HepG2 (cell line): ENCODE data around the gene OR51T1. TPM values are rescaled to one million over a fixed set of nuclear protein-coding genes. Genes with fewer than 3 reads are reported as not detected.
A peak's percentile ranks its signal among the peaks of the same experiment; 100 is the strongest.

Experiments used
- ATAC-seq: fragments of 200-7000 bp; cut with Tn5 transposase; 3 replicates; pipeline ENCODE4 v1.9.1; 2020; ENCODE audit warnings: mild to moderate bottlenecking, moderate library complexity
- BruUV-seq: library from RNA; stranded (reverse); fragments of 400-500 nt; replicated peaks from 2 replicates; lab custom pipeline; 2021; lab: Mats Ljungman, UMichigan
- CTCF ChIA-PET: fragments of 300-600 bp; formaldehyde crosslinking; extraction: SDS; loops from one replicate; lab custom pipeline; 2021; ENCODE audit warnings: low total read pairs, inconsistent platforms, low intra/inter-chr PET ratio; lab: Yijun Ruan, JAX
- POLR2A ChIA-PET: fragments of 350-600 bp; sonication (Branson Sonifier 250); formaldehyde crosslinking; loops from one replicate; lab custom pipeline; 2020; ENCODE audit warnings: antibody characterized with exemption, inconsistent platforms; lab: Yijun Ruan, JAX
- DNase-seq: peaks from one replicate; pipeline ENCODE4 v3.0.0-alpha.2; 2015; ENCODE audit warnings: low spot score
- FAIRE-seq: peaks from 3 replicates; lab custom pipeline; 2011; peaks lifted over from hg19 to GRCh38; lab: Jason Lieb, UNC
- H2AFZ ChIP-seq: one replicate; pipeline ENCODE4 v1.6.1; 2011; ENCODE audit warnings: low read length, inconsistent platforms
- H3K27ac ChIP-seq: fragments of 300-600 bp; 3 replicates; pipeline ENCODE4 v1.8.0; 2011; ENCODE audit warnings: mixed run types, mild to moderate bottlenecking, mixed read lengths, low read length, inconsistent platforms; ENCODE audit not compliant: insufficient read depth; ENCODE audit errors: extremely low read length
- H3K27me3 ChIP-seq, 2 experiments: fragments of 200-600 bp in 1 of 2; 2 replicates in 1 of 2; 3 replicates in 1 of 2; pipeline versions ENCODE4 v1.6.0 to v1.8.0; 2011; ENCODE audit warnings: low read length in 2 of 2, mild to moderate bottlenecking in 2 of 2, moderate library complexity in 2 of 2, inconsistent platforms in 1 of 2; ENCODE audit not compliant: insufficient read depth in 2 of 2, control insufficient read depth in 1 of 2
- H3K36me3 ChIP-seq, 2 experiments: fragments of 200-600 bp in 1 of 2; replicated peaks in 1 of 2; 2 replicates in 1 of 2; 3 replicates in 1 of 2; pipeline versions ENCODE4 v1.5.1 to v1.8.0; 2011; ENCODE audit warnings: low read length in 2 of 2, inconsistent platforms in 1 of 2; ENCODE audit not compliant: insufficient read depth in 2 of 2, control insufficient read depth in 1 of 2
- H3K4me1 ChIP-seq: 2 replicates; pipeline ENCODE4 v1.5.1; 2012; ENCODE audit warnings: low read length, inconsistent platforms; ENCODE audit not compliant: insufficient read depth
- H3K4me2 ChIP-seq: 2 replicates; pipeline ENCODE4 v1.6.0; 2011; ENCODE audit warnings: low read depth, low read length, inconsistent platforms
- H3K4me3 ChIP-seq, 3 experiments: fragments of 200-600 bp in 1 of 3; sonication (generic), shearing (Covaris generic) in 1 of 3; replicated peaks in 1 of 3; 2 replicates each; pipeline ENCODE4 v1.5.1; 2011 to 2016; ENCODE audit warnings: low read length in 3 of 3, inconsistent platforms in 2 of 3, low read depth in 2 of 3, mild to moderate bottlenecking in 2 of 3, control low read depth in 1 of 3, mixed read lengths in 1 of 3; ENCODE audit not compliant: insufficient read depth in 1 of 3
- H3K79me2 ChIP-seq: one replicate; pipeline ENCODE4 v1.6.1; 2011; ENCODE audit warnings: low read length, inconsistent platforms; ENCODE audit not compliant: insufficient read depth
- H3K9ac ChIP-seq: 2 replicates; pipeline ENCODE4 v1.6.0; 2011; ENCODE audit warnings: mild to moderate bottlenecking, low read depth, low read length, inconsistent platforms; ENCODE audit not compliant: insufficient read depth
- H3K9me3 ChIP-seq: 2 replicates; pipeline ENCODE4 v1.5.1; 2012; ENCODE audit warnings: mild to moderate bottlenecking, low read length
- H4K20me1 ChIP-seq: 2 replicates; pipeline ENCODE4 v1.6.0; 2011; ENCODE audit warnings: inconsistent platforms, mild to moderate bottlenecking, low read length, moderate library complexity; ENCODE audit not compliant: insufficient read depth
- KDM5B ChIP-seq: sonication (generic); formaldehyde crosslinking; IDR thresholded peaks from 2 replicates; pipeline ENCODE4 v1.4.0; 2020; ENCODE audit warnings: missing genetic modification reagents, mild to moderate bottlenecking, borderline replicate concordance
- PCBP2 ChIP-seq: fragments of 200-400 bp; formaldehyde crosslinking; optimal IDR thresholded peaks from 2 replicates; pipeline ENCODE3; 2018; ENCODE audit warnings: low read length, low read depth; ENCODE audit not compliant: poor library complexity, severe bottlenecking
- ZNF276 ChIP-seq: sonication (generic); formaldehyde crosslinking; IDR thresholded peaks from 2 replicates; pipeline ENCODE4 v1.4.0; 2020; ENCODE audit warnings: mild to moderate bottlenecking, low read depth, missing genetic modification reagents
- WGBS: methylation state at CpG from one replicate; pipeline ENCODE4 v1.1.6; 2017; ENCODE audit warnings: low lambda C conversion rate; 5-methylcytosine and 5-hydroxymethylcytosine counted together
- in situ Hi-C: cut with HindIII; loops from 2 replicates; pipeline ENCODE4 v1.10.0; 2017; ENCODE audit warnings: low pct_unique_long_range_greater_than_20kb; ENCODE audit not compliant: extremely low pct_ligation_motif_present
- intact Hi-C: fragments of 100-400 bp; cut with micrococcal nuclease; formaldehyde crosslinking; loops from one replicate; pipeline ENCODE4 v1.10.0; 2022; ENCODE audit not compliant: unreplicated experiment
- polyA plus RNA-seq, 8 experiments: library from polyadenylated mRNA; depleted of rRNA in 3 of 8; stranded (reverse) in 7 of 8; unstranded in 1 of 8; fragments of >200 nt; fragmentation: Illumina TruSeq in 4 of 8; extraction: Trizol in 4 of 8; gene quantifications; 2 replicates each; pipeline versions ENCODE4 v1.2.1 to v1.2.3, GENCODE V29; 2011 to 2016; ENCODE audit warnings: low read depth in 4 of 8, missing spikeins in 1 of 8, mixed read lengths in 1 of 8; ENCODE audit not compliant: insufficient read depth in 1 of 8
- total RNA-seq, 5 experiments: library from RNA; depleted of rRNA; stranded (reverse); fragments of >200 nt; fragmentation: Illumina TruSeq; extraction: Trizol; gene quantifications; 2 replicates each; pipeline ENCODE4 v1.2.3, GENCODE V29; 2016; ENCODE audit warnings: low read depth in 1 of 5
- TF ChIP-seq, protein P1 (sequence below): IDR thresholded peaks from 2 replicates; pipeline ENCODE4 v1.6.1; 2016; ENCODE audit warnings: control low read depth
- TF ChIP-seq, protein P2 (sequence below): sonication (generic); formaldehyde crosslinking; IDR thresholded peaks from 2 replicates; pipeline ENCODE4 v1.4.0; 2020; ENCODE audit warnings: low read depth, missing genetic modification reagents

The OR51T1 gene
- total and polyA plus RNA-seq, 2 of the 13 experiments (the other 11 are each of a cell fraction or from before 2014, with no cell fraction given) = not detected

DNA sequence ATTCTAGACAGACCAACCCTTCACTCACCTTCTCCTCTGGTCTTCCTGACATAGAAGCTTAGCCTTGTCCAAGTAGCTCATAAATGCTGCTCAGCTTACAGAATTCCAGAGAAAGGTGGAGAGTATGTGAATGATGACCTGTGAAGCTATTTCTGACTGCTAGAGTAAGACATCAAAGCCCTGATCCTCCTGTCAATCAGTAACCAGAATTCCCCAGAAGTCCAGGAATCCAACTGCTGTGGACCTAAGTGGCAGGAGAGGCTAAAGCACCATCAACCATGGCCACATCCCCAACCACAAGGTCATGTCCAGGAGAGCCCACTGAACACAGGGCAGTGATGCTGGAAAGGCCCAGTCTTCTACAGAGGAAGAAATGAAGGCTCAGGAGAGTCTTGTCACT lies 34.9 kb downstream of the OR51T1 start (continued):
- TF ChIP-seq ZNF276 (CRISPR knock-in tag) = no peak
- TF ChIP-seq, protein P1, sequence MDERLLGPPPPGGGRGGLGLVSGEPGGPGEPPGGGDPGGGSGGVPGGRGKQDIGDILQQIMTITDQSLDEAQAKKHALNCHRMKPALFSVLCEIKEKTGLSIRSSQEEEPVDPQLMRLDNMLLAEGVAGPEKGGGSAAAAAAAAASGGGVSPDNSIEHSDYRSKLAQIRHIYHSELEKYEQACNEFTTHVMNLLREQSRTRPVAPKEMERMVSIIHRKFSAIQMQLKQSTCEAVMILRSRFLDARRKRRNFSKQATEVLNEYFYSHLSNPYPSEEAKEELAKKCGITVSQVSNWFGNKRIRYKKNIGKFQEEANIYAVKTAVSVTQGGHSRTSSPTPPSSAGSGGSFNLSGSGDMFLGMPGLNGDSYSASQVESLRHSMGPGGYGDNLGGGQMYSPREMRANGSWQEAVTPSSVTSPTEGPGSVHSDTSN (CRISPR knock-in tag) = peak; percentile 56; the same call in 1 of the 2 replicates

DNA sequence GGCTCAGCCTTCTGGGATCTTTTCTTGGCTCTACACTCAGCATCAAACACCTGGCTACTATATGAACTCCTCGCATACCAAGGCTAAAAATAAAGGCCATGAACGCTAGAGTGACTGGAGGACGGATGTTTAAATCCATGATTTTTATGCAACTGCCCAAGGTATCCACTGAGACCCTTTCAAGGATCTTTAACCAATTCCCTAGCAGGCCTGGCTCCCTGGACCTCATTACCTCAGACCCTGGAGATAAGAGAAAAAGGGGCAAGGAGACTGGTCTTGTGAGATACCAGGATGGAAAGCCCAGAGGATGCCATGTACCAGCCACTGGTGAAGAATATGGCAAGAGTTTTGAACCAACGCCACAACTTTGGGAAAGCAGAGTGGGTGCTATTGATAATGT lies 37.5 kb downstream of the OR51T1 start, which contains the start of gene OR51G2:
OR51G2 (minus strand) TSS at position 101 of the 400 bp plus-strand sequence. CDS start 3,687 bp downstream, outside the sequence.
- Histone ChIP-seq H3K4me1 (no peaks in the 10 kb centered on the region), H3K4me3 (no peak within 1 kb of the TSS)
- no peak for FAIRE-seq
- TF ChIP-seq, protein P2, sequence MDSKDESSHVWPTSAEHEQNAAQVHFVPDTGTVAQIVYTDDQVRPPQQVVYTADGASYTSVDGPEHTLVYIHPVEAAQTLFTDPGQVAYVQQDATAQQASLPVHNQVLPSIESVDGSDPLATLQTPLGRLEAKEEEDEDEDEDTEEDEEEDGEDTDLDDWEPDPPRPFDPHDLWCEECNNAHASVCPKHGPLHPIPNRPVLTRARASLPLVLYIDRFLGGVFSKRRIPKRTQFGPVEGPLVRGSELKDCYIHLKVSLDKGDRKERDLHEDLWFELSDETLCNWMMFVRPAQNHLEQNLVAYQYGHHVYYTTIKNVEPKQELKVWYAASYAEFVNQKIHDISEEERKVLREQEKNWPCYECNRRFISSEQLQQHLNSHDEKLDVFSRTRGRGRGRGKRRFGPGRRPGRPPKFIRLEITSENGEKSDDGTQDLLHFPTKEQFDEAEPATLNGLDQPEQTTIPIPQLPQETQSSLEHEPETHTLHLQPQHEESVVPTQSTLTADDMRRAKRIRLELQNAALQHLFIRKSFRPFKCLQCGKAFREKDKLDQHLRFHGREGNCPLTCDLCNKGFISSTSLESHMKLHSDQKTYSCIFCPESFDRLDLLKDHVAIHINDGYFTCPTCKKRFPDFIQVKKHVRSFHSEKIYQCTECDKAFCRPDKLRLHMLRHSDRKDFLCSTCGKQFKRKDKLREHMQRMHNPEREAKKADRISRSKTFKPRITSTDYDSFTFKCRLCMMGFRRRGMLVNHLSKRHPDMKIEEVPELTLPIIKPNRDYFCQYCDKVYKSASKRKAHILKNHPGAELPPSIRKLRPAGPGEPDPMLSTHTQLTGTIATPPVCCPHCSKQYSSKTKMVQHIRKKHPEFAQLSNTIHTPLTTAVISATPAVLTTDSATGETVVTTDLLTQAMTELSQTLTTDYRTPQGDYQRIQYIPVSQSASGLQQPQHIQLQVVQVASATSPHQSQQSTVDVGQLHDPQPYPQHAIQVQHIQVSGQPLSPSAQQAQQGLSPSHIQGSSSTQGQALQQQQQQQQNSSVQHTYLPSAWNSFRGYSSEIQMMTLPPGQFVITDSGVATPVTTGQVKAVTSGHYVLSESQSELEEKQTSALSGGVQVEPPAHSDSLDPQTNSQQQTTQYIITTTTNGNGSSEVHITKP = no peak
- no peak for TF ChIP-seq PCBP2
- TF ChIP-seq KDM5B (CRISPR knock-in tag) = no peak
- TF ChIP-seq, all 625 proteins: peak for 0
- ChIA-PET CTCF (no interaction called here), POLR2A (no interaction called here)
- Histone ChIP-seq H4K20me1 (no peaks in the 10 kb centered on the region), H3K36me3 (no peaks in the 10 kb centered on the region), H3K9me3 (no peaks in the 10 kb centered on the region), H3K4me2 (no peak within 1 kb of the TSS), H2AFZ (no peak within 1 kb of the TSS), H3K79me2 (no peaks in the 10 kb centered on the region), H3K9ac (no peak within 1 kb of the TSS), H3K27me3 (peaks cover 0 to 3% of the 10 kb centered on the region in 2 experiments; a peak in 2 of 5 replicates), H3K27ac (no peak within 1 kb of the TSS)
- BruUV-seq = no TSS peak
- in situ Hi-C loops = no loop called here
- intact Hi-C loops = no loop called here
- 0% methylated on average over 4 of the region's 4 CpGs for WGBS
- ATAC-seq = no peak
- no peak for DNase-seq
